GM10248 (cell line): Measurements from ENCODE around the gene ACBD4.

Source experiments
- CTCF ChIA-PET: fragments of 300-600 bp; sonication (Branson Sonifier 250); formaldehyde crosslinking; extraction: SDS; loops from one replicate; lab custom pipeline; 2021; ENCODE audit warnings: antibody characterized with exemption; lab: Yijun Ruan, JAX
- POLR2A ChIA-PET: fragments of 350-650 bp; sonication (Branson Sonifier 250); formaldehyde crosslinking; extraction: SDS; loops from one replicate; lab custom pipeline; 2020; ENCODE audit warnings: antibody characterized with exemption; lab: Yijun Ruan, JAX
- DNase-seq: peaks from one replicate; pipeline ENCODE4 v3.0.0; 2012; ENCODE audit errors: extremely low spot score
- TF ChIP-seq, protein P1 (sequence below): IDR thresholded peaks from 2 replicates; pipeline ENCODE4 v1.5.1; 2012; ENCODE audit warnings: mild to moderate bottlenecking, low read depth; ENCODE audit errors: extremely low read depth, missing control alignments, control extremely low read depth

The ACBD4 gene

DNA sequence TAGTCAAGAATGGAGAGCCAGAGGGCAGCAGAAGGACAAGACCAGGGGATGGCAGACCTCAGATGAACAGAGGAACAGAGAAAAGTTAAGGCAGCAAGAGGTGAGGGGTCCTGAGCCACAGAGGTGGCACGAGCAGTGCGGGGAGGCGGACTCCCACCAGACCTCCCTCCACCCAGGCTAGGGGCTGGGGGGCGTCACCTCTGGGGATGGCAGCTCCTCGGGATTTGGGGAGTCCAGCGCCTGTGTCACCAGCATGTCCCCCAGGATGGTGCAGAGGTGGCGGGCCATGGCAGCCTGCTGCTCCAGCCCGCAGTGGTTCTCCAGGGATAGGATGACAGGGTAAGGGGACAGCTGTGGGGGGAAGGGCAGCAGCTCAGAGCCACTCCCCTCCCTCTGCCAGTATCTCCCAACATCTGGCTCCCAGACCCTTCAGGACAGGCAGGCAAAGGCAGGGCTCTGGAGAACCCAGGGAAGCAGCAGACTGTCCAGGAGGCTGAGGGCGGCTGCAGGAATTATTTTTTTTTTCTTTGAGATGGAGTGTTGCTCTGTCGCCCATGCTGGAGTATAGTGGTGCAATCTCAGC is 19.0 kb upstream of the ACBD4 start:
- no peak for DNase-seq
- ChIA-PET CTCF (interaction anchor here (4.2 kb wide), 1 partner anchor 19 kb away, joined by 21 read pairs; the partner anchor contains the start of gene ACBD4), POLR2A (no interaction called here)
- TF ChIP-seq, protein P1, sequence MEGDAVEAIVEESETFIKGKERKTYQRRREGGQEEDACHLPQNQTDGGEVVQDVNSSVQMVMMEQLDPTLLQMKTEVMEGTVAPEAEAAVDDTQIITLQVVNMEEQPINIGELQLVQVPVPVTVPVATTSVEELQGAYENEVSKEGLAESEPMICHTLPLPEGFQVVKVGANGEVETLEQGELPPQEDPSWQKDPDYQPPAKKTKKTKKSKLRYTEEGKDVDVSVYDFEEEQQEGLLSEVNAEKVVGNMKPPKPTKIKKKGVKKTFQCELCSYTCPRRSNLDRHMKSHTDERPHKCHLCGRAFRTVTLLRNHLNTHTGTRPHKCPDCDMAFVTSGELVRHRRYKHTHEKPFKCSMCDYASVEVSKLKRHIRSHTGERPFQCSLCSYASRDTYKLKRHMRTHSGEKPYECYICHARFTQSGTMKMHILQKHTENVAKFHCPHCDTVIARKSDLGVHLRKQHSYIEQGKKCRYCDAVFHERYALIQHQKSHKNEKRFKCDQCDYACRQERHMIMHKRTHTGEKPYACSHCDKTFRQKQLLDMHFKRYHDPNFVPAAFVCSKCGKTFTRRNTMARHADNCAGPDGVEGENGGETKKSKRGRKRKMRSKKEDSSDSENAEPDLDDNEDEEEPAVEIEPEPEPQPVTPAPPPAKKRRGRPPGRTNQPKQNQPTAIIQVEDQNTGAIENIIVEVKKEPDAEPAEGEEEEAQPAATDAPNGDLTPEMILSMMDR, result no peak

DNA sequence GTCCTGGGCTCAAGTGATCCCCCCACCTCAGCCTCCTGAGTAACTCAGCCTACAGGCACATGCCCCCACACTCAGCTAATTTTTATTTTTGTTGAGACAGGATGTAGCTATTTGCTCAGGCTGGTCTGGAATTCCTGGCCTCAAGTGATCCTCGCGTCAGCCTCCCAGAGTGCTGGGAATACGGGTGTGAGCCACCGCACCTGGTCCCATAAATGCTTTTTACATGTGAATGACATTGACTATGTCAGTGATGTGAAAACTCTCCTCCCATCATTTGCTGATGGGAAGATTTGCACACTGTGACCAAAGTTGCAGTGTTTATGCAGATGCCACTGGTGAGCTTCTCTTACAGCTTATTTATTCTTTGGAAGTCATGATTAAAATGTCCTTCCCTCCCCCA is 18.2 kb upstream of the ACBD4 start:
- POLR2A ChIA-PET, result no interaction called here
- CTCF ChIA-PET, result interaction anchor here (3.0 to 4.2 kb wide), 3 partner anchors 18 to 80 kb away, joined by 10 to 30 read pairs (median 21); partner anchors contain the start of gene ACBD4
- TF ChIP-seq, protein P1, result no peak
- DNase-seq, result no peak

DNA sequence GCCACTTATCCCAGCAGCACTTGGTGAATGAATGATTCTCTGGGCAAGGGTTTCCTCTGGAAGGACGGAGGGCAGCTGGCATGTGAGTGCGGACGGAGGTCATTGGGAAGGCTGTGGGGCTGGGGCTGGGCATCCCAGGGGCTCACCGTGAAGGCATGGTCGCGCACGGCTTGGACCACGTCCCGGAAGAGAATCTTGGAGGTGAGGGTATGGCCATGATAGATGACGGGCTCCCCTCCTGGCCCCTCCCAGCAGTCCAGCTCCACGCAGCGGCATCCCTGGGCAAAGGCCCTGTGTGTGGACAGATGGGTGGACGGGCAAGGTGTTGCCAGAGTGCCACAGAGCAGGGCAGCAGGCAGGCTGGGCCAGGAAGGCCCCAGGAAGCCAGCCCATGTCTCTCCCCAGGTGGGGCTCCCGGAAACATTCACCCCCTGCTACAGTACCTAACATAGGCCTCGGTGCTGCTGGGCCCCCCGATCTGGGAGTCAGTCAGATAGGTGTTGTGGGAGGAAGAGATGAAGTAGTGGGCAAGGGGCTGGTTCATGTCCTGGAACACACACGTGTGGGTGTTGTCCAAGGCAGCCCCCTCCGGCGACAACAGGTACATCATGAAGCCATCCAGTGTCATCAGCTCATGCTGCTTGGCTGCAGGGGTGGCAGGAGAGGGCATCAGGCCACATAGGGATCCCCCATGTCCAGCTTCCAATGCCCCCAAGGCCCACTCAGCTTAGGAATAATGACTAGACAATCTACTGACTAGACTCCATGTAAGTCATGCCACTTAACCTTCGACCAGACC is 17.4 kb upstream of the ACBD4 start:
- TF ChIP-seq, protein P1, result no peak
- no peak for DNase-seq
- POLR2A ChIA-PET, result no interaction called here
- CTCF ChIA-PET, result interaction anchor here (1.1 to 4.2 kb wide), 5 partner anchors 13 to 198 kb away, joined by 4 to 30 read pairs (median 10); partner anchors contain the start of gene ACBD4

DNA sequence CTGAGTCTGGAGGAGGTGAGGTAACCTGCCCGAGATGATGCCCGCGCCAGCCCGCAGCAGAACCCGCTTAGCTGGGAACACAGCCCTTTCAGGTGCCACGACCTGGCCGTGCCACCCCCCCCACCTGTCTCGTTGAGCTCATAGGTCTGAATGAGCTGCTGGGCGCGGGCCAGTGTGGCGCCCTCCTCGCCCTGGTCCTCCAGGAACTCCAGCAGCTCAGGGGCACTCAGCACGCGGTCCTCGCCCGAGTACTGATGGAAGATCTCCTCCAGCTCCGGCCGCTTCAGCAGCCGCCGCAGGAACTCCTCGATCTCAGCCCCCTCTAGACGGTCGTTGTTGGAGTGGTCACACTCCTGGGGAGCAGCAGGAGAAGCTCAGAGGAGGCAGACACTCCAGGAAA is 16.8 kb upstream of the ACBD4 start:
- DNase-seq, result no peak
- ChIA-PET CTCF (interaction anchor here (0.7 to 4.2 kb wide), 6 partner anchors 9 to 199 kb away, joined by 3 to 30 read pairs (median 8); partner anchors contain the start of gene ACBD4), POLR2A (no interaction called here)
- TF ChIP-seq, protein P1, result no peak

DNA sequence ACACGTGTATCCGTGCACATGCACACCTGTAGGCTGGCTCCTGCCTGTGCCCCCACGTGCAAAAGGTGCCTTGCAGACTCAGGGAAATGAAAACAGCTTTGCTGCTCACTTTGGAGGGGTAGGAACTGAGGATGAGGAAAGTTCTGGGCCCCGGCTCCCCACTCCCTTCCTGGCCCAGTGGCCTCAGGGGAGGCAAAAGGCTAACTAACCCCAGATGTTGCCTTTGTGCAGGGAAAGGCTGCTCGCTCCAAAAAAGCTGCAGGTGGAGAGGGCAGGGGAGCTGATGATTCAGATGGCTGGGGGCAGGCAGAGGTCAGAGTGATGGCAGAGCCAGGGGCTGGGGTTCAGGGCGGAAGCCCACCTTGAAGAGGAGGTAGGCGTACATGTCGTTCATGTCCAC is 15.5 kb upstream of the ACBD4 start:
- POLR2A ChIA-PET, result interaction anchor here (0.5 to 1.1 kb wide), 2 partner anchors 30 to 35 kb away, joined by 3 to 4 read pairs; no protein-coding TSS in a partner anchor

DNA sequence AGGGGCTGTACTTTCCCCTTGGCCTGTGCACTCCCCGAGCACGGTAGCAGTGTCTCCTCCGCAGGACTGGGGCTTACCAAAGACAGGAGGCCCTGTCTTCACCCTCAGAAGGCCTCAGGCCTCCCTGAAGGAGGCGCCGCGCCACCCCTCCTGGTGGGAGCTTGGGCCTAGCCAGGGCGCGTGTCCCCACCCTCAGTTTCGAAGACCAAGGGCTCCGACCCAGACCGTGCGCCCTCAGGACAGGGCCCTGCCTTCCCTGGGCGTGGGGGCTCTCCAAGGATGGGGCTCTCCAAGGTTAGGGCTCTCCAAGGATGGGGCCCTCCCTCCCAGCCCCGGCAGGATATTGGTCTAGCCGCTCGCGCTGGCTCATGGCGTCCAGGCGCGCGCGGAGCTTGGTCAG is 14.9 kb upstream of the ACBD4 start:
- no peak for DNase-seq
- POLR2A ChIA-PET, result interaction anchor here (0.5 to 1.1 kb wide), 2 partner anchors 30 to 34 kb away, joined by 3 to 4 read pairs; no protein-coding TSS in a partner anchor
- TF ChIP-seq, protein P1, result no peak
- CTCF ChIA-PET, result interaction anchor here (1.3 to 4.0 kb wide), 2 partner anchors 15 to 23 kb away, joined by 7 to 30 read pairs; partner anchors contain the start of gene ACBD4

More for the DNA sequence above, 15.5 kb upstream of the ACBD4 start:
- TF ChIP-seq, protein P1, result no peak
- CTCF ChIA-PET, result interaction anchor here (1.3 to 4.0 kb wide), 3 partner anchors 15 to 78 kb away, joined by 7 to 30 read pairs (median 10); partner anchors contain the start of gene ACBD4
- DNase-seq, result no peak
